Choroid plexus epithelial cell (primary cell): ENCODE results near the gene NFX1.
A peak's percentile ranks its signal among the peaks of the same experiment; 100 is the strongest.
"Not testable (repeated sequence)": the region's sequence is repeated elsewhere in the genome, so short reads cannot be mapped to it uniquely, and the experiment has no call there.

Experiments
- DNase-seq: peaks from one replicate; pipeline ENCODE4 v3.0.0-alpha.2; 2010; ENCODE audit warnings: low read depth
- H3K4me3 ChIP-seq: 2 replicates; pipeline ENCODE4 v1.5.1; 2011; ENCODE audit warnings: low read depth, mild to moderate bottlenecking, control low read depth, low read length, moderate library complexity
- CTCF ChIP-seq: conservative IDR thresholded peaks from 2 replicates; pipeline ENCODE4 v1.5.1; 2011; ENCODE audit warnings: low read depth, mild to moderate bottlenecking, control low read depth, inconsistent platforms, low read length, moderate library complexity

Gene NFX1

GRCh38 chr9:33332011-33332410, 41.7 kb downstream of the NFX1 start:
- TF ChIP-seq CTCF, result no peak
- no peak overlapping the region for H3K4me3 ChIP-seq
- DNase-seq, result no peak

DNA sequence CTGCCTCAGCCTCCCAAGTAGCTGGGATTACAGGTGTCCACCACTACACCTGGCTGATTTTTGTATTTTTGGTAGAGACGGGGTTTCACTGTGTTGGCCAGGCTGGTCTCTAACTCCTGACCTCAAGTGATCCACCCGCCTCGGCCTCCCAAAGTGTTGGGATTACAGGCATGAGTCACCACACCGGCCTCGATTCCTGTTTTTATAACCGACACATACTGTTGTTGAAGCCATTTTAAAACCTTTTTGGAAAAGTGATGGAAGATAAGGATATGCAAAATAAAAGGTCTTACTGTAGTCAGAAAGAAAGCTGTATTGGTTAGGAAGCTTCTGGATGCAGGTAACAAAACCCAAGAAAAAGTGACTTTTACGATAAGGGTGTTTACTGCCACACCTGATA, 42.6 kb downstream of the NFX1 start:
- not testable (repeated sequence) for H3K4me3 ChIP-seq
- peak; percentile 29 for DNase-seq

- no peak overlapping the region for H3K4me3 ChIP-seq
- no peak for DNase-seq
These were observed 49.9 kb downstream of the NFX1 start for GRCh38 chr9:33340186-33340585.

GRCh38 chr9:33341182-33341581, 50.9 kb downstream of the NFX1 start:
- TF ChIP-seq CTCF, result no peak
- H3K4me3 ChIP-seq, result no peak overlapping the region
- DNase-seq, result no peak

More at GRCh38 chr9:33340186-33340585, 49.9 kb downstream of the NFX1 start:
- no peak for TF ChIP-seq CTCF

DNA sequence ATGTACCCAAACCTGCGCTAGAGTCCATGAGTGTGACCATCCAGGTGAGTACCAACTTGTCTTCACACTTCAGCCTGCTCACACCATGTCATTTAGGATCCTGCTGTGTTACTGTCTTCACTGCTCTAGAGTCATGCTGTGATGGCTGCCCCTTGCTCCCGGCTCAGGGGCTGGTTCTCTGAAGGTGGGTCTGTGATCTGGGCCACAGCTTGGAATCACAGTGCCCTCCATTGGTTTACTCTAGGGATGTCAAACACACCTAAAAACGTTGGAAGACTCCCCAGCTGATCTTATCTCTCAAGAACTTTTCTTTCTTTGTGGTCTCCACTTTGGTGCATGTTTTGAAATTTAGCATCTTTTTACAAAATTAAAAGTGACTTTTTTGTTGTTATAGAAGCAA, 53.8 kb downstream of the NFX1 start:
- no peak for TF ChIP-seq CTCF
- DNase-seq, result no peak
- H3K4me3 ChIP-seq, result no peak overlapping the region

DNA sequence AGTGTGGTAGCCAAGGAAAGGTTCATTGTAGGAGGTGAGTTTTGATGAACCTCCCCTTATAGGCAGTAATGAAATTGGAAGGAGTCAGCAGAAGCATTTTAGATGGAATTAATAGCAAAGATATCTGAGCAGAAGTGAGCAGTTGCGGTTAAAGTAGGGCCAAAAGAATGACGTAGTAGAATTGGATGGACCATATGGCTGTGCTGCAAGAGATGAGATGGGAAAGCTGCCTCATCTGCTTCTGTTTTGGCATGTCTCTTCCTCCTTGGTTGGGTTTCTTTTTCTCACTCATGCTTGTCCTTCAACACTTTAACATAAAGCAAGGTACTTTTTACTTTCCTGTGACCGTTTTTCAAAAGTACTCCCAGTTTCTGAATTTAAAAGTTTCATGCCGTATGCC, 56.2 kb downstream of the NFX1 start:
- no peak overlapping the region for H3K4me3 ChIP-seq
- no peak for DNase-seq
- TF ChIP-seq CTCF, result no peak

- no peak for DNase-seq
- no peak for TF ChIP-seq CTCF
These were observed 58.7 kb downstream of the NFX1 start for GRCh38 chr9:33348998-33349397.

GRCh38 chr9:33349743-33350142, 59.4 kb downstream of the NFX1 start:
- DNase-seq, result no peak
- no peak overlapping the region for H3K4me3 ChIP-seq
- TF ChIP-seq CTCF, result no peak

More at GRCh38 chr9:33348998-33349397, 58.7 kb downstream of the NFX1 start:
- H3K4me3 ChIP-seq, result no peak overlapping the region
